HG03095 (cell line): ENCODE measurements around the gene NGB.
"Not testable (repeated sequence)": the region's sequence is repeated elsewhere in the genome, so short reads cannot be mapped to it uniquely, and the experiment has no call there.

Source experiments
- ATAC-seq: cut with Tn5 transposase; IDR thresholded peaks from one replicate; pipeline ENCODE4 v1.9.1; 2021; ENCODE audit warnings: moderate library complexity; ENCODE audit not compliant: unreplicated experiment

Gene NGB

DNA sequence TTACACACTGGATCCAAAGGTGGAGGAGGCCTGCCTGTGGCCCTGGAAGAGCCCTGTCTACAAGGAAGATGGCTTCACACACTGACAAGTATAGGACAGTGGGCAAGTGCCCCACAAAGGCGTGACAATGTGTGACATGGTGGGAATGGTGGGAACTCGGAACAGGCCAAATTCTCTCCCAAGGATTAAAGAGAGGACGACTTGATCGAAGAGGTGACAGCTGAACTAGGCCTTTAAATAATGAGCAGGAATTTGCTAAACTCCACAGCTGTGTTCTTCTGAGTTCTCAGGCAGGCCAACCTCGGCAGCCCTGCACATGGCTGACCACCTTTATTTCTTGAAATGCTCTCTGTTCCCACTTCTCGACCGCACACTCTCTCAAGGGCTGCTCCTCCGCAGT lies 25.9 kb upstream of the NGB start:
- ATAC-seq: no peak

GRCh38 chr14:77296155-77296554 lies 25.1 kb upstream of the NGB start:
- no peak for ATAC-seq

DNA sequence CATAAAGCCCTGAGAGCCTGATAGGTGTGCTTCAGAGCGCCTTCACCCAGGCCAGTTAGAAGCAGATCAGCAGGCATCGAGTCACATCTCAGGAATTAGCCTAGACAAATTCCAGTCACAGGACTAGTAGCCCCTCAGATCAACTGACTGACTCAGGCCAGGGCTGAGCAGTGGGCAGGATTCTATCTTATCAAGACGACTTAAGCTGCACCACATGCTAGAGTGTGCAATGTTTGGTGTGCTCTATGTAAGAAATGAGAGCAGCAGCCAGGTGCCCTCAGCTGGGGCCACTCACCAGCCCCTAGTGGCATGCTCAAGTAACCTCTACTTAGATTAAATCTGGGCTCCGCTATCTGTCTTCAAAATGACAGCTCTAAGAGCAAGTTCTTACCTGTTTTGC lies 19.7 kb upstream of the NGB start:
- no peak for ATAC-seq

GRCh38 chr14:77286576-77286975 lies 15.6 kb upstream of the NGB start:
- ATAC-seq: no peak

- no peak for ATAC-seq
Observed at GRCh38 chr14:77284466-77284865, 13.5 kb upstream of the NGB start.

- no peak for ATAC-seq
Observed at GRCh38 chr14:77284066-77284465, 13.1 kb upstream of the NGB start.

- ATAC-seq: no peak
Observed at GRCh38 chr14:77281852-77282410, 10.9 kb upstream of the NGB start.

GRCh38 chr14:77280921-77281320 lies 9.9 kb upstream of the NGB start:
- not testable (repeated sequence) for ATAC-seq

GRCh38 chr14:77279719-77280118 lies 8.7 kb upstream of the NGB start:
- ATAC-seq: no peak

GRCh38 chr14:77278461-77279230 lies 7.6 kb upstream of the NGB start:
- ATAC-seq: no peak

DNA sequence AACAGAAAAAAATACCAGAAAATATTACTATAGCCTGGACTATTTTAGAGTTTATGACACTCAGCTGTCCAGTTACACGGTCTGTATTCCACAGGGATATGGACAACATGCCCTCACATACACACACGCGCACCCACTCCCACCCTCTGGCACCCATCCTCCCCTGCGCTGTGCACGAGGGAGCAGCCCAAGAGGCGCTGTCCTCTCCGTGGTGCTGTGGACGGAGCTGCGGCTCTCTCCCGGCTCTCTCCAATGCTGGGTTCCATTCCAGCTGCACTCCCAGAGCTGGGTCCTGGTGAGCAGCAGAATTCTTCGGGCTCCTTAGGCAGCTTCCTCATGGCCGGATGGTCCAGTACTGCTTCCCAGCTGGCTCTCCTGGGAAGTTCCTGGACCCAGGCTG lies 6.0 kb upstream of the NGB start:
- ATAC-seq: no peak

- ATAC-seq: no peak
Observed at GRCh38 chr14:77276295-77276935, 5.4 kb upstream of the NGB start.

GRCh38 chr14:77275601-77276017 lies 4.6 kb upstream of the NGB start:
- no peak for ATAC-seq

DNA sequence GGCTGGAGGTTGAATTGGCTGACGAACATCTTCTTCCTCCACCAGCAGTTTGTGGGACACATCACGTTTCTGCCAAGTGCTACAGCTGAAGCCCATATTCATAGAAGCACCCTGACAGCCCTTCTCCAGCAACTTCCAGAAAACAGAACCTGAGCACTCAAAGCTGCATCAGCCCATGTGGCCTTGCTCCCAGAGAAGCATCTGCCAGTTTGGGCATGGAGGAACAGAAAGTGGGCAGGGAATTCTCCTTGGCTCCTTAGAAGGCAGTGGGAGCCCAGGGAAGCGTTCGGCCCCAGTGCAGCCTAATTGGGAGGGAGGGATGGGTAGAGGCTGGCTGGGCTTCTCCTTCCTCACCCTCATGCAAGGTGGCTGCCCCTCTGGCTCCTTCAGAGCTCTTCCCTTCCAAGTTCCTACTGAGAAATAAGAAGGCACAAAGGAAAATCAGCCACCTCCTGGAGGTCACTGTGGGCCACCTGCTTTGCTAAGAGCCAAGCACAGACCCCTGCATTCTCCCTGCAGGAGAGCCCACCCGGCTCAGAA lies 4.1 kb upstream of the NGB start:
- ATAC-seq: no peak

- no peak for ATAC-seq
Observed at GRCh38 chr14:77273796-77274195, 2.8 kb upstream of the NGB start.

GRCh38 chr14:77272261-77272660 lies 1.3 kb upstream of the NGB start:
- ATAC-seq: no peak

DNA sequence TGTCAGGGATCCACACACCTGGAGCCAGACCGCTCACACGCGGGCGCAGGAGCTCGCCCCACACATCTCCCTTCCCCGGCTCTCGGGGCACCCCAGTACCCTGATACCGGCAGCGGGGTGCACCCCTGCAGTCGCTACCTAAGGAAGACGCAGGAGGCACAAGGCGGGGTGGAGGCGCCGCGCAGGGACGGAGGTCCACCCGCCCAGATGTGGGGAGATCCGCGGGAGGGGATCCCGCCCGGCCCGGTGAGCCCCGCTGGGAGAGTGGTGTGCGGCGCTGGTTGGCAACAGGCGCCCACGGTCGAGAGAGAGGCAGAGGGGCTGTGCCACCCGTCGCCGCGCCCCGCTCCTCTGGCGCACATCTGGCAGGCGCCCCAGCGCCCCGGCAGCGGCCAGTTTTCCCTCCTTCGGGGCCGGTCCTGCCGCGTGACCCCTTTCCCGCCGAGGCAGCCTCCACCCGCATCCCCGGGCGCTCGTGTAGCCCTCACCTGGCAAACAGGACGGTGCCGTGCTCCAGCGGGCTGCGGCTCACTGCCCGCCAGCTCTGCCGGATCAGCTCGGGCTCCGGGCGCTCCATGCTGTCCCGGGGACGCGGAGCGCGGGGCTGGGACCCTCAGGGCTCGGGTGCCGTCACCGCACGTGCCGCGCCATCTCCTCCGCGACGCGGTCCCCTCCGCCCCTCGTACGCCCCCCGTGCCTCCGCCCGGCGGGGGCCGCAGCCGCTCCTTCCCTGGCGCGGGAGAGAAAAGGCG lies 469 bp downstream of the NGB start:
- no peak for ATAC-seq

GRCh38 chr14:77268989-77269600 lies 1.9 kb downstream of the NGB start:
- ATAC-seq: no peak

GRCh38 chr14:77267937-77268699 lies 2.9 kb downstream of the NGB start:
- no peak for ATAC-seq

DNA sequence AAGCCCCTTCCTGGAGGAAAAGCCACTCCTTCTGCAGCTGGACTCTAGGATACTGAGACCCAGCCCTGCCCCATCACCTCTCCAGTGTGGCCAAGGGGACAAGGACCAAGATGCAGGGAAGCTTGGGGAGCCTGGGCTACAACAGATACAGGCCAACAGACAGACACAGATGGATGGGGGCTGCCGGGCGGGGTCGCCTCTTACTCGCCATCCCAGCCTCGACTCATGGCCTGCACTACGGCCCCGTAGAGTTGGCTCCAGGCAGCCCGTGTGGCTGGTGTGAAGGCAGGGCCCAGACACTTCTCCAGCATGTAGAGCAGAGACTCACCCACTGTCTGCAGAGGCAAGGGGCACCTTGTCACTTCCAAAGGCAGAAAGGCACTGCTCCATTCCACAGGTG lies 4.7 kb downstream of the NGB start:
- no peak for ATAC-seq
